OCI-LY1 (cell line): Measurements from ENCODE around the gene C20orf204.

ENCODE experiments used
- H2AFZ ChIP-seq: fragments of 200-600 bp; sonication (generic), shearing (Covaris generic); 2 replicates; pipeline ENCODE4 v1.6.0; 2014; ENCODE audit warnings: antibody characterized with exemption, mild to moderate bottlenecking, low read length
- H3F3A ChIP-seq: fragments of 200-600 bp; sonication (generic), shearing (Covaris generic); 2 replicates; pipeline ENCODE4 v1.6.0; 2014; ENCODE audit warnings: mild to moderate bottlenecking, antibody characterized with exemption, low read length, moderate library complexity; ENCODE audit not compliant: insufficient read depth
- H3K27ac ChIP-seq: fragments of 200-600 bp; sonication (generic); 2 replicates; pipeline ENCODE4 v1.5.1; 2014; ENCODE audit warnings: low read length, mixed run types, mild to moderate bottlenecking, low read depth; ENCODE audit not compliant: poor library complexity, severe bottlenecking
- H3K27me3 ChIP-seq: fragments of 200-600 bp; sonication (generic); 2 replicates; pipeline ENCODE4 v1.6.0; 2014; ENCODE audit warnings: antibody characterized with exemption, mild to moderate bottlenecking, low read length, moderate library complexity; ENCODE audit not compliant: insufficient read depth
- H3K36me3 ChIP-seq: fragments of 200-600 bp; sonication (generic); 2 replicates; pipeline ENCODE4 v1.6.1; 2014; ENCODE audit warnings: mild to moderate bottlenecking, antibody characterized with exemption, low read length, moderate library complexity, mixed read lengths; ENCODE audit not compliant: insufficient read depth
- H3K4me1 ChIP-seq: fragments of 200-600 bp; sonication (generic); 2 replicates; pipeline ENCODE4 v1.5.1; 2014; ENCODE audit warnings: mild to moderate bottlenecking, low read length, moderate library complexity; ENCODE audit not compliant: insufficient read depth, severe bottlenecking
- H3K4me2 ChIP-seq: fragments of 200-600 bp; sonication (generic), shearing (Covaris generic); 2 replicates; pipeline ENCODE4 v1.6.1; 2014; ENCODE audit warnings: low read length
- H3K4me3 ChIP-seq: fragments of 200-600 bp; sonication (generic); 2 replicates; pipeline ENCODE4 v1.5.1; 2014; ENCODE audit warnings: low read length, low read depth, mild to moderate bottlenecking, mixed read lengths; ENCODE audit not compliant: poor library complexity, severe bottlenecking
- H3K79me2 ChIP-seq: fragments of 200-600 bp; shearing (Covaris generic); 2 replicates; pipeline ENCODE4 v1.6.1; 2016; ENCODE audit warnings: mixed run types, low read length, mixed read lengths; ENCODE audit not compliant: insufficient read depth
- H3K9ac ChIP-seq: fragments of 200-600 bp; sonication (generic), shearing (Covaris generic); 2 replicates; pipeline ENCODE4 v1.6.1; 2014; ENCODE audit warnings: mild to moderate bottlenecking, low read length, mixed read lengths
- H3K9me2 ChIP-seq: fragments of 200-600 bp; sonication (generic), shearing (Covaris generic); 2 replicates; pipeline ENCODE4 v1.6.1; 2014; ENCODE audit warnings: low read depth, mild to moderate bottlenecking, low read length, mixed read lengths
- H3K9me3 ChIP-seq: fragments of 200-600 bp; shearing (Covaris generic); 2 replicates; pipeline ENCODE4 v1.6.1; 2014; ENCODE audit warnings: low read length, mixed read lengths
- H4K20me1 ChIP-seq: fragments of 200-600 bp; sonication (generic), shearing (Covaris generic); 2 replicates; pipeline ENCODE4 v1.6.0; 2016; ENCODE audit warnings: mild to moderate bottlenecking, low read length; ENCODE audit not compliant: insufficient read depth
- CTCF ChIP-seq: fragments of 200-600 bp; sonication (generic), shearing (Covaris generic); IDR thresholded peaks from 2 replicates; pipeline ENCODE4 v1.5.1; 2017; ENCODE audit warnings: mild to moderate bottlenecking, antibody characterized with exemption, low read length, moderate library complexity, mixed read lengths
- EZH2 ChIP-seq: fragments of 200-600 bp; sonication (generic), shearing (Covaris generic); IDR thresholded peaks from 2 replicates; pipeline ENCODE4 v1.8.0; 2017; ENCODE audit warnings: borderline replicate concordance, mixed run types, mild to moderate bottlenecking, antibody characterized with exemption, low read length, moderate library complexity, mixed read lengths

Gene C20orf204

GRCh38 chr20:64041781-64042053 lies 5.7 kb downstream of the C20orf204 start:
- Histone ChIP-seq H4K20me1 (no peaks in the 10 kb centered on the region), H3F3A (no peaks in the 10 kb centered on the region), H3K27me3 (peaks cover 14% of the 10 kb centered on the region; the same call in 1 of the 2 replicates), H3K79me2 (no peaks in the 10 kb centered on the region), H3K4me3 (peak overlapping the region; percentile 32), H3K9me2 (no peaks in the 10 kb centered on the region), H3K9ac (no peak overlapping the region), H3K4me2 (peak overlapping the region; percentile 33; the same call in 1 of the 2 replicates), H3K9me3 (no peaks in the 10 kb centered on the region), H3K36me3 (no peaks in the 10 kb centered on the region), H2AFZ (no peak overlapping the region), H3K27ac (no peak overlapping the region), H3K4me1 (peaks cover 22% of the 10 kb centered on the region)
- no peak for TF ChIP-seq CTCF
- no peak for TF ChIP-seq EZH2

GRCh38 chr20:64042054-64042781 lies 6.2 kb downstream of the C20orf204 start:
- no peaks in the 10 kb centered on the region for H3K9me3 ChIP-seq
- H3K9me2 ChIP-seq: no peaks in the 10 kb centered on the region
- H3F3A ChIP-seq: no peaks in the 10 kb centered on the region
- H3K4me3 ChIP-seq: peak overlapping the region; percentile 32
- H3K36me3 ChIP-seq: no peaks in the 10 kb centered on the region
- H3K27me3 ChIP-seq: peaks cover 14% of the 10 kb centered on the region; the same call in 1 of the 2 replicates
- H2AFZ ChIP-seq: no peak overlapping the region
- H3K4me1 ChIP-seq: peaks cover 22% of the 10 kb centered on the region
- no peak overlapping the region for H3K9ac ChIP-seq
- H4K20me1 ChIP-seq: no peaks in the 10 kb centered on the region
- H3K79me2 ChIP-seq: no peaks in the 10 kb centered on the region
- H3K4me2 ChIP-seq: peak overlapping the region; percentile 33; the same call in 1 of the 2 replicates
- TF ChIP-seq EZH2 (no peak), CTCF (no peak)
- H3K27ac ChIP-seq: no peak overlapping the region

GRCh38 chr20:64043768-64044167 lies 7.8 kb downstream of the C20orf204 start:
- Histone ChIP-seq H3K9me3 (no peaks in the 10 kb centered on the region), H3K9ac (no peak overlapping the region), H3K27ac (no peak overlapping the region), H3K27me3 (peaks cover 14% of the 10 kb centered on the region; the same call in 1 of the 2 replicates), H2AFZ (no peak overlapping the region), H3K9me2 (no peaks in the 10 kb centered on the region), H3K4me2 (no peak overlapping the region), H4K20me1 (no peaks in the 10 kb centered on the region), H3K79me2 (no peaks in the 10 kb centered on the region), H3F3A (no peaks in the 10 kb centered on the region), H3K4me3 (no peak overlapping the region), H3K4me1 (peaks cover 11% of the 10 kb centered on the region), H3K36me3 (no peaks in the 10 kb centered on the region)
- no peak for TF ChIP-seq EZH2
